Activated CD4-positive, alpha-beta T cell treated with anti-CD3 and anti-CD28 coated beads, Interleukin-2, amount 50 U/mL, for 1 hour (primary cell): ENCODE data around the gene TRIM44.

ENCODE experiments used
- DNase-seq: peaks from one replicate; pipeline ENCODE4 v3.0.0-alpha.2; 2020

Gene TRIM44, protein sequence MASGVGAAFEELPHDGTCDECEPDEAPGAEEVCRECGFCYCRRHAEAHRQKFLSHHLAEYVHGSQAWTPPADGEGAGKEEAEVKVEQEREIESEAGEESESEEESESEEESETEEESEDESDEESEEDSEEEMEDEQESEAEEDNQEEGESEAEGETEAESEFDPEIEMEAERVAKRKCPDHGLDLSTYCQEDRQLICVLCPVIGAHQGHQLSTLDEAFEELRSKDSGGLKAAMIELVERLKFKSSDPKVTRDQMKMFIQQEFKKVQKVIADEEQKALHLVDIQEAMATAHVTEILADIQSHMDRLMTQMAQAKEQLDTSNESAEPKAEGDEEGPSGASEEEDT

DNA sequence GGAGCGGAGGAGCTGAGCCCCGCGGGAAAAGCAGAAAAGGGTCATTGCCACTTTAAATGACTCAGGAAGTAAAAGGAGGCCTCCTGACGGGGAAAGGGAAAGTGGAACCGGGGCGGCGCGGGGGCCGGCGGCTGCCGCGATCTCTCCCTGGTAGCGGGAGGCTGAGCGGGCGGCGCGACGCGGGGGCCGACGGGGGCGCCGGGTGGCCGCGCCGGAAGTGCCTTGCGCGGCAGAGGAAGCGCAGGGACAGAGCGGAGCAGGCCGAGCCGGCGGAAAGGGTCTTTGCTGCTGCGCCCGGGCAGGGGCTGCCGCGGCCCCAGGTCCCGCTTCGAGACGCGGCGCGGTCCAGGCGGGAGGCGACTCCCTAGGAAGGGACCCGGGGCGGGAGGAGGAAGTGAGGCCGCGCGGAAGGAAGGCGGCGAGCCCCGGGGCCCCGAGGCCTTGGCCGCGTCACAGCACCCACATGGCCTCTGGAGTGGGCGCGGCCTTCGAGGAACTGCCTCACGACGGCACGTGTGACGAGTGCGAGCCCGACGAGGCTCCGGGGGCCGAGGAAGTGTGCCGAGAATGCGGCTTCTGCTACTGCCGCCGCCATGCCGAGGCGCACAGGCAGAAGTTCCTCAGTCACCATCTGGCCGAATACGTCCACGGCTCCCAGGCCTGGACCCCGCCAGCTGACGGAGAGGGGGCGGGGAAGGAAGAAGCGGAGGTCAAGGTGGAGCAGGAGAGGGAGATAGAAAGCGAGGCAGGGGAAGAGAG, at the start of gene TRIM44:
TSS of gene TRIM44 (plus strand) at position 127 of the 759 bp plus-strand sequence. CDS start at position 464, 337 bp downstream.
- DNase-seq: peak; percentile 71

DNA sequence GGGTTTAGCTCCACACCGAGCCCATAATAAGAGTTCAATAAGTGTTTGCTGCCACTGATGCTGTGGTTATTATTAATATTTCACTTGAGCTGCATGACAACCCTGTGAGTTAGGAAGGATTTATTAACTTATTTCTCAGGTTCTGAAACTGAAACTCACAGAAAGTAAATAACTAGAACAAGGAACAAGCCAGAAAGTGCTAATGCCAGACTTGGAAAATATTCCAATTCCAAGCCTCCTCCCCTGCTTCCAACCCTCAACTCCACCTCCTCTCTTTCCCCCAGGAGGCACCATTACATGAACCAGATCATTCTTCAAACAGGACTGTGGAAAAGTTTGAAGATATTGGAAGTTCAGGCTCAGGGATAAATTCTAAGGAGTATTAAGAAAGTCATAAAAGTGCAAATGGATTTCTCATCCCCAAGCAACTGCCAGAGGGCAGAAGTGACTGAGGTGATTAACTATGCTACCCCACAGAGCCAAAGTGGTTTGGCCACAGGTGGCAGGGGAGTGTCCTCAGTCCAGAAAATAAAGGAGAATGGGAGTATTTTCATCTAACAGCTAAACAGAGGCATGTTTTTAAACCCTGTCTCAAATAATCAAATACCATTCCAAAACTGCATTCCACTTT, 47.5 kb upstream of the TRIM44 start:
- no peak for DNase-seq

DNA sequence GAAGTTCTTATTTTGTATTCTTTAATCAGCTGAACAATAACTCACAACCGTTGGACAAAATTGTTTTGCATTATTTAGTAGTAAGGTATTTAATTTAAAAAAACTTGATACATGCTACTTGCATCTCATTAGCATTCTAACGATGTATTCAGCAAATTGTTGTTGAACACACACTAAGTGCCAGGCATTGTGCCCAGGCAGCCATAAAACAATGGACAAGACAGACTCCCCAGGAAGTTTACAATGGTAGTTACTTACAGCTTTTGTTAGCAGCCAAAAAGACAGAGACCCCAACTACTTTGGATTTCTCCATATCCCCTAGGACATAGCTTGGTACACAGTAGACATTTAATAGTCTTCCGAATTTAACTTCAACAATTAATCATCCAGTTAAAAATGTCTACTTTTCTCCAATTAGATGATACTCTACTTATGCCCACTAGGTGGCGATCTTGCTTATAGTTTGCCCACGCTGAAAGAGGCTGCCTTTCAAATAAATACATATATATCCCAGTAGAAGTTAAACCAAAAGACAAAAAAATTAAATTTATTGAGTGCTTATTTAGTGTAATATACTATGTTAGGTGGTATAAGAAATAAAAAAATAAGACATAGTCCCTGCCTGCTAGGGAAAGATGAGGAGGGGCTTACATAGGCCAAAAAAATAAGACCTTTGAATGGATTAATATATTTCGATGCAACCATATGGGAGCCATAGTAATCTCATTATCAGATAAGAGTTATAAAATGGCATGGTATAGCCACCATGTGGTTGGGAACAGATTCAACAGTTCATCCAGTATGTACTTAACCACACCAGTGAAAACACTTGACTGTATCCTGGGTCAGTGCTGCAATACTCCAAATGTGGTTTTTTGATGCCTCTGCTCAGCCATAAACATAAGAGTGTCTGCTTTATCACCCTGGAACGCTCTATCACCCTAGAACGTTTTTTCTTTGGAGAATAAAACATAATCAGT, 46.4 kb upstream of the TRIM44 start:
- no peak for DNase-seq

DNA sequence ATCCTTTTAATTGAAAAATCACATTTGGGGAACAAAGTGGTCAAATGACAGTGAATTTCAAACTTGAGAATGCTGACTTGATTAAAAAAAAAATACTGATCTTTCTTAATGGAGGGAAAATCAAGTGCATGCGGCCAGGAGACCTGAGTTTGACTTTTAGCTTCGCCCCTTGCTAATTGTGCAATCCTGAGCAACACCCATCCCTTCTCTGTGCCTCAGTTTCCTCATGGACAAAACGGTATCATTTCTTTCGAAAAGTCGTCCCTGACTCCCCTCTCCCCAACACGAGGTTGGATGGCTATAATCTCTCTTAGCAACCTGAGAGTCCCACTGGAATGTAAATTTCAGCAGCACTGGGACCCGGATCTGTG, 45.3 kb upstream of the TRIM44 start:
- no peak for DNase-seq

DNA sequence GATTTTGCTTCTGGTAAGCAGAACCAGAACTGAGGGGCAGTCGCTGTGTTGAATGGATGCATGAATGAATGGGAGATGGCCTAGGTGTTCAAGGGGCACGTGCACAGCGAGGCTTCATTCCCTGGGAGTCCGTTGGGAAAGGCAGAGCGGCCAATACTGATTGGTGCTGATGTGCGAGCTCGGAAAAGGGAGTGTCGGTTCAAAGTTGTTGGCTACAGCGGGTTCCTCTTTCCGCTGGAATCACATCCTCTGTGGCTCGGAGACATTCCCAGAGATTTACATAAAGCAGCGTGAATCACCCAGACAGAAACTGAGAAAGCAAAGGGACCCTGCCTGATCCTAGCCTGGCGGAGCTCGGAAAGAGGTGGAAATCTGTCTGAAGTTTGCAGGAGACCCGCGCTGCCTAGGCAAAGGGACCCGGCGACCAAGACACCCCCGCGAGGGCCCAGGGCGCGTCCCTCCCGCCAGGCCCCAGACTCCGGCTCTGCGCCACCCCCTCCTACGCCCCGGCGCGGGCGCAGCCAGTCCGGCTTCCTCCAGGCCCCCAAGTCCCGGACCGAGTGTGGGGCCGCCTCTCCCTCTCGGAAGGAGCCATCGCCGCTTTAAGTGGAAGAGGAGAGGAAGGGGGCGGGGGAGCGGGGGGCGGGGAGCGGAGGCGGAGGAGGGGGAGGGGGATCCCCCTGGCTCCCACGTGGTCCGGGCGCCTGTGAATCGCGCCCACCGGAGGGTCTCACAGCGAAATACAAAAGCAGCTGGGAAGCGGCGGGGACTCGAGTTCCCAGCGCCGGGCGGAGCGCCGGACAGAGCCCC, 44.7 kb upstream of the TRIM44 start, which contains the start of gene FJX1:
TSS of gene FJX1 (plus strand) at position 774 of the 810 bp plus-strand sequence. CDS start 177 bp downstream, outside the sequence.
- no peak for DNase-seq

DNA sequence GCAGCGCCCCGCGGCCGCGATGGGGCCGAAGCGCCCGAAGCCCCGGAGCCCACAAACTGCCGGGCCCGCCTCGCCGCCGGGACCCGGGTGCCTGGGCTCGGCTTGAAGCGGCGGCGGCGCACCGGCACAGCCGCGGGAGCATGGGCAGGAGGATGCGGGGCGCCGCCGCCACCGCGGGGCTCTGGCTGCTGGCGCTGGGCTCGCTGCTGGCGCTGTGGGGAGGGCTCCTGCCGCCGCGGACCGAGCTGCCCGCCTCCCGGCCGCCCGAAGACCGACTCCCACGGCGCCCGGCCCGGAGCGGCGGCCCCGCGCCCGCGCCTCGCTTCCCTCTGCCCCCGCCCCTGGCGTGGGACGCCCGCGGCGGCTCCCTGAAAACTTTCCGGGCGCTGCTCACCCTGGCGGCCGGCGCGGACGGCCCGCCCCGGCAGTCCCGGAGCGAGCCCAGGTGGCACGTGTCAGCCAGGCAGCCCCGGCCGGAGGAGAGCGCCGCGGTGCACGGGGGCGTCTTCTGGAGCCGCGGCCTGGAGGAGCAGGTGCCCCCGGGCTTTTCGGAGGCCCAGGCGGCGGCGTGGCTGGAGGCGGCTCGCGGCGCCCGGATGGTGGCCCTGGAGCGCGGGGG, 44.0 kb upstream of the TRIM44 start:
- peak; percentile 1 for DNase-seq

DNA sequence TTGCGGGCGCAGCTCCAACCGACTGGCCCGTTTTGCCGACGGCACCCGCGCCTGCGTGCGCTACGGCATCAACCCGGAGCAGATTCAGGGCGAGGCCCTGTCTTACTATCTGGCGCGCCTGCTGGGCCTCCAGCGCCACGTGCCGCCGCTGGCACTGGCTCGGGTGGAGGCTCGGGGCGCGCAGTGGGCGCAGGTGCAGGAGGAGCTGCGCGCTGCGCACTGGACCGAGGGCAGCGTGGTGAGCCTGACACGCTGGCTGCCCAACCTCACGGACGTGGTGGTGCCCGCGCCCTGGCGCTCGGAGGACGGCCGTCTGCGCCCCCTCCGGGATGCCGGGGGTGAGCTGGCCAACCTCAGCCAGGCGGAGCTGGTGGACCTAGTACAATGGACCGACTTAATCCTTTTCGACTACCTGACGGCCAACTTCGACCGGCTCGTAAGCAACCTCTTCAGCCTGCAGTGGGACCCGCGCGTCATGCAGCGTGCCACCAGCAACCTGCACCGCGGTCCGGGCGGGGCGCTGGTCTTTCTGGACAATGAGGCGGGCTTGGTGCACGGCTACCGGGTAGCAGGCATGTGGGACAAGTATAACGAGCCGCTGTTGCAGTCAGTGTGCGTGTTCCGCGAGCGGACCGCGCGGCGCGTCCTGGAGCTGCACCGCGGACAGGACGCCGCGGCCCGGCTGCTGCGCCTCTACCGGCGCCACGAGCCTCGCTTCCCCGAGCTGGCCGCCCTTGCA, 43.3 kb upstream of the TRIM44 start:
- no peak for DNase-seq

DNA sequence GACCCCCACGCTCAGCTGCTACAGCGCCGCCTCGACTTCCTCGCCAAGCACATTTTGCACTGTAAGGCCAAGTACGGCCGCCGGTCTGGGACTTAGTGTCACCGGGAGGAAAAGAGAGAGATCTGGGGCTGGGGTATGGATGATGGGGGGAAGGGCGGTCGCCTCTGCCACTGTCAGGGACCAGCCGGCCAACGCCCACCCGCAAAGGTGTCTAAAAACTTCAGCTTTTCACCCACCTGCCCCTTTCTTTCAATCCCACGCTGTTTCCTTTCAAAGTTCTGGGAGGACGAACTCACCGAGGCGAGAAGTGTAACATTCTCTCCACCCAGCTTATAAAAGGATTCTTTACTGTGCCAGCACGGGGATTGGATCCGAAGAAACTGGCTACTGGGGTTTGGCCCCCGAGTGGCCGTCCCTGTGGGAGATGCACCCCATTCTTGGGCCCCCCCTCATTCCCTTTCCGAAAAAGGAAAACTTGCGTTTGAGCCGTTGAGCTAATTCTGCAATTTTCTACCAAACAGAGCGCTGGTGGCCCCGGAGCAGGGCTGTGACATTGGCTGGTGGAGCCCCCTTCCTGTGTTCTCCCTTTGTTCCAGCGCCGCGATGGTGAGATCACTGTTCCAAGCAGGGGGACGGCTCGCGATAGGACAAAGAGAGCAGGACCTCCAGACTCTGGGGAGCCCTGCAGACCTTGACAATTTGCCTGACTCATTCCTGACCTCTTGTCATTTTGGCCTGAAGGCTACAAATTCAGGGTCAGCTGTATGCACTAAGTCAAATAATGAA, 42.5 kb upstream of the TRIM44 start:
- DNase-seq: no peak

DNA sequence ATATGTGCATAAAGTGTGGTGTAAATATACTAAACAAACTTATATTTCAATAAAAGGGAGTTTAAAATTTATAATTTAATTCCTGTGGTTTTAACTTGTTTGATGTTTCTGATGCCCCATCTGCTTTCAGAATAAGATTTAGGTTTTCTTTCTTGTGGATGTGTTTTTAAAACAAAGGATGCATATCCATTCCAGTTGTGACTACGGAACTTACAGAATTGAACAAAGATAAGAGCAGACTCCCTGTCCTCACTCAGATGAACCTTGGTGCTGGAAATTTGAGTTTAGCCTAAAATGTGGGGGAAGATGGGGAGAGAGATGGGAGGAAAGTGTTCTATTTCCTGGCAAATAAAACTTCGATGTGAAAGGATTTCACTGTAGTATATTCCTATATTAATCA, 41.8 kb upstream of the TRIM44 start:
- DNase-seq: no peak

DNA sequence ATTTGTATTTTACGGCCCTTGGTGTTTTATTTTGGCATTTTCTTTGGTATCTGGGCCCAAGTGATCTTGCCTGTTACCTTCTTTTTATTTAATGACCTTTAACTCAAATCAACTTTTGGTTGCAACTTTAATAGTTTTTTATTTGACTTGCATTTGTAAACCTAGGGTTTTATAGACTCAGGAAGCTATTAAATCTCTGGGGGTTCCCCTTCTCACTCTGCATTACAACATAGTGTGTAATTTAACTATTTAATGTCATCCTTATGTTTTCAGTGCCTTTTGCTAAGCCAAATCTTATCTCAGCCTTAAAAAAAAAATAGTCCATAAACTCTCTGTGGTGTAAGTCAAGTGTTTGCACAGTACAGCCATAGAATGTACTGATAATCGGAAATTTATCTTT, 41.0 kb upstream of the TRIM44 start:
- DNase-seq: no peak

DNA sequence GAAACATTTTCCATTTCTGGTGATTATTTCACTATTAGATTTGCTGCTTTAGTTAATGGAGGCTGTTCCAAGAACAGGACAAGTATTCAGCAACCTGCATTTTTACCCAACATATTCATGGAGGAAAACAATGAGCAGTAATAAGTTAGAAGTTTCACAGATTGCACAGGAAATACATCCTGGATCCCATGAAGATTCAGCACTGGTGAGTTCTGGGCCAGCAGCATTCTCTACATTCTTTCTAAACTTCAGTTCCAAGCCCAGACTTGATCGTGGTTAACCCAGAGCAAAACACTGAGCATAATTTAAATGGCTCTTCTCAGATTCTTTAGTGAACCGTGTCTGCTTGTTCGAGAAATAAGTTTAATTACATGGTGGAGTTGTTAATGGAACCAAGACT, 40.5 kb upstream of the TRIM44 start:
- no peak for DNase-seq

DNA sequence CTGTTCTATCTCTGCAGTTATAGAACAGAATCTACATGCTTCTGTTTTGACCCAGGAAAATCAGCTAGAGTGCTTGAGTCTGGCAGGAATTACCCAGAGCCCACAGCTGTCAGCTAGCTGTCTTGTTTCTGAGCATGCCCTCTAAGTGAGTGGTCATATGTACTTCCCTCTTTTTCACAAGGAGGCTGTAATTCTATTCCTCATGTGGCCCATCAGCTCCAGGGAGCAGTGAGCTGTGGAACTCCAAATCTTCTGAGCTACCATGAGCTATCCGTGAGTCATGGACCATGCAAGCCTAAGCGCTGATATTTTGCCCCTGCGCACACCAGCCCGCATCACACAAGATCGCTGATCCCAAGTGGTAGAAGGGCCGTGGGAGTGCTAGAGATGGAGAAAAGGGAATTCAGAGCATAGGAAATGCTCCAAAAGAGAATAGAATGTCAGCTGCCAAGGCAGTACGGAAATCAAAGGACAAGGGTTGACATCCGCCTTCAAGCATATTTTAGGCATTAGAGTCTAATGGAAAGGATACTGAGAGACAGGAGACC, 38.9 kb upstream of the TRIM44 start:
- no peak for DNase-seq

DNA sequence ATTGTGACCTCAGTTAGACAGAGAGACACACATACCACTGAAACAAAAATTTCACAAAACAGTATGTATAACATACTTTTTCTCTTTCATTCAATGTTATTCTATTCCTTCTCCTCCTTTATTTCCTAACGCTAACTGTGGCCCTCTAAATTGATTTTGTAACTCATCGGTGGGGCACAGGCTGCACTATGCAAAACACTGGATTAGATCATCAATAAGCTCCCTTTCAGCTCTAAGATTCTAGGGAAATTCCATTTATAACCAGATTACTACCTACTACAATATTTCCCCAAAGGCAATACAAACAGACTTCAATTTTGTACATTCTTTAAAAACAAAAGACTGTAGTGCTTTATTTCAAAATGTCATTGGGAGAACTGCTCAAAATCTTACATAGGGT, 38.3 kb upstream of the TRIM44 start:
- no peak for DNase-seq

DNA sequence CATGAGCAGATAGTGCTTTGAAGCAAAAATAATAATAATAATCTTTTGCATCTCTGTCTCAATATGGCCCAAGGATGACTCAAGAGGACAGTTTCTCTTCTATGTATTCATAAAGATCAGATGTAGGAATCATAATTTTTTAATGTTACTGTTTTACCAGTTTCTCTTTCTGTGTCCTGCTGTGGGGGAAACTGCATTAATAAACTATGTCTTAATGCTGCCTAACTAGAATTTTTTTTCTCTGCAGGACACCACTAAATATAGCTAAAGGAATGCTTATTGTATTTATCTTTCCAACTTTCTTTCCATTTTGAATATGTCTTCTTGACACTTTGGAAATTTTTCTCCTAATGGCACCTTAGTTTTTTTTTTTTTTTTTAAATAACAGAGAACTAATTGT, 37.8 kb upstream of the TRIM44 start:
- no peak for DNase-seq

DNA sequence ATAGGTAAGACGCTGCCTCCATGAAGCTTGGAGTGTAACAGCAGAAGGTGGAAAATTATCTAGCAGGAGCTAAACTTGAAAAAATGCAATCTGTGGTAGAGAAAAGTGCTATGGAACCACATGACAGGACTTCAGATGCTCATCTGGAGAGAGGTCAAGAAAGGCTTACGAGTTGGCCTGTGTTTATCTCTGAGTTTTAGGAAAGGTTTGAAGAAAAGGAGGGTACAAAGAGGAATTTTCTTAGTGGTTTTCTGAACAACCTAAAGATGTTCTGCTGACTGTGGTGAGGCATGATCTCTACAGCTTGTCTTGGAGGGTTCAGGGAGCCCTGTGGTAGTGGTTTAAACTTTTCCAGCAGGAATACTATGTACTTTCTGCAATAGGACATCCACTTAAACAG, 36.1 kb upstream of the TRIM44 start:
- no peak for DNase-seq

DNA sequence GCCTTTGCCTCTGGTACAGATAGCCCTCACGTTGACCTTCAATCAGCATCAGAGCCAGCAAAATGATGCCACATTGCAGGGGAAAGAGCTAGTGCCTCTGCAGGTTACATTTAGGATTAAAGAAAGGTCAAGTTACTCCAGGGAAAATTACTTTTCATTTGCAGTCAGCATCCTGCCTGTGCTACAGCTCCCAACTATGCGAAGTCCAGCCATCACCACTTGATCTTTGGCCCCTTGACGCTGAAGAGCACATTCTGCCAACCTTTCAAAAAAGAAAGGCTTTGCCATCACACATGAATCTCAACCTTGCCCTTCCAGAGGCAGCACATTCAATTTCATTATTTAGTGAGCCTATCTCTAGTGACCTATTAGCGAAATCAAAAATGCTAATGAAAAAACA, 33.1 kb upstream of the TRIM44 start:
- no peak for DNase-seq

DNA sequence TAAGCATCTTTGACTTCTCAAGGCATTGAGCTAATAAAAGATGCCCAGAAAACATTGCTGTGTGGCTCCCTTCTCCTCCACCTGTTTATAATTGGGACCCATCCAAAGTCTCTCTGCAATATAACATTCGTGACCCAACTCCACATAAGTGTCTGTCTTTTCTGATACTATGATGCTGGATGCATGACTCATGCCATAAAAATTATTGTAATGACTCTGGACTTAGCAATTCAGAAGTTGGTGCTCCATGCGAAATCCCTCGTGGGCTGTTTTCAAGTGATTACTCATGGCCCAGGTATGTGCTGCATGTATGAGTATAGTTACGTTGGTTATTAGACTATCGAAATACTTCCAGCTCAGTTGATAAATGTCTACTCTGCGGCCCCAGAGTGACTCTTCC, 32.7 kb upstream of the TRIM44 start:
- no peak for DNase-seq

DNA sequence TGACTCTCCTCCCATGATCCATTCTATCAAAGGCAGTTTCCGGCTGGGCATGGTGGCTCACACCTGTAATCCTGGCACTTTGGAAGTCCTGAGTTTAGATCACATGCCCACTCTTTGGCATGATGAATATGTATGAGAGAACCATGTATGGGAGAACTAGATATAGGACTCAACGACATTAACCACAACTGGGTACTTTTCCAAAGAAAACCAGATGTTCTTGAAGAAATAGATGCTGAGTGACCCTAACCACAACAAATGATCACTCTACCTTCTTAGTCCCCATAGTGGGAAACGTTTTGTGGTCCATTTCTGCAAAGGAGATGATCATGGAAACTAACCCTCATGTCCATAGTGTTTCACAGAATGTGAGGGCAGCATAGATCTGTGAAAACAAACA, 30.7 kb upstream of the TRIM44 start:
- no peak for DNase-seq

DNA sequence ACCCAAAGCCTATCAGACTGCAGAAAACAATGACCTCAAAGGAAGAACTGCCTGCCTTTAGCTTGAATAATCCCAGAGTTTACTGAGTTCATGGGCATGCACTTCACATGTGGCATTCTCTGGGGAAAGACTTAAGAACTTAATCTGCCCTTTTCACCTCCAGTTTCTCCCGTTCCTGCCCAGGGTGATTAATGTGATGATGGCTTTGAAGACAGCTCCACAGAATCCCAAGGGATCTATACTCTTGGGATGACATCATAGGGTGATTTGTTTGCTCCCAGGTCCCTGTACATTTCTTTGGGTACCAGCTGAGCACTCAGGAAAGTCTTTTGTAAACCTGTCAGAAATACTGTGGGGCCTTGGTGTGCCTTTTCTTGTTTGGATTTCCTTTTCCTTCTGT, 30.3 kb upstream of the TRIM44 start:
- DNase-seq: no peak
